Measurements from ENCODE around the gene RPH3AL. TPM values are rescaled to one million over a fixed set of nuclear protein-coding genes. Genes with fewer than 3 reads are reported as not detected.
"Not testable (repeated sequence)": the region's sequence is repeated elsewhere in the genome, so short reads cannot be mapped to it uniquely, and the experiment has no call there.

Gene RPH3AL
- polyA plus RNA-seq, 4 donors: 13.1 to 27.4 (median 18.7) TPM

GRCh38 chr17:231191-231965 lies 121.2 kb downstream of the RPH3AL start:
- no peak for DNase-seq (ENCODE audit: low read depth in 4 of 4, low spot score in 3 of 4)

GRCh38 chr17:230395-230770 lies 122.2 kb downstream of the RPH3AL start:
- no peak for DNase-seq (ENCODE audit: low read depth in 4 of 4, low spot score in 3 of 4)

DNA sequence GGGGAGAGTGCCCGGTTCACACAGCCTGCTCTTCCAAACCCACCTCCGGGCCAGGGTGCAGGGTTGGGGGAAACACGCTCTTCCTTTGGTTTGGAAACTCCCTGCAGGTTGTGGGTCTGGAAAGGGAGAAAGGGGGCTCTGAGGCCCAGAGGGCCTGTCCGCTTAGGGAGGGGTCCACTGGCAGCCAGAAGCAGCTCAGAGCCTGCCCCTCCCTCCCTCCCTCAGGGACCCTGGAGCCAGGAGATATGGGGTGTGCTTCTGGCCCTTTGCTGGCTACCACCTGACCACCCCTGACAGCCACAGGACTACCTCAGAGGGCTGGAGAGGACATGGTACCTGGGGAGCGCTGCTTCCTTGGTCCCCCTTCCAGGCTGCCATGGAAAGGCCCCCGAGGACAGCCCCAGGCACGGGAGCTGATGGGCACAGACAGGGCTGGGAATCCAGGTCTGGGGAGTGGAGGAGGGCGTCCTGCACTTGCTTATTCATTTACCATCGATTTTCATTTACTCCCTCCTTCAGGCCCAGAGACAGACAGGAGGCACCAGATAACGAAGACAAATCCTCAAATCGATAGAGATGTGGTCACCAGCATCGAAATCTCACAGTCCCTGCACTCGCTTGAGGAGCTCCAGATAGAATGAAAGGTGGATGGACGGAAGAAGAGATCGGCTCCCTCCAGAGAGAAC lies 122.8 kb downstream of the RPH3AL start:
- DNase-seq (ENCODE audit: low read depth in 4 of 4, low spot score in 3 of 4): no peak

GRCh38 chr17:228951-229708 lies 123.5 kb downstream of the RPH3AL start:
- no peak for DNase-seq (ENCODE audit: low read depth in 4 of 4, low spot score in 3 of 4)

- DNase-seq (ENCODE audit: low read depth in 4 of 4, low spot score in 3 of 4): no peak
Measured at GRCh38 chr17:227946-228615, 124.5 kb downstream of the RPH3AL start.

GRCh38 chr17:227078-227945 lies 125.3 kb downstream of the RPH3AL start:
- no peak for DNase-seq (ENCODE audit: low read depth in 4 of 4, low spot score in 3 of 4)

GRCh38 chr17:226108-227077 lies 126.2 kb downstream of the RPH3AL start:
- DNase-seq (ENCODE audit: low read depth in 4 of 4, low spot score in 3 of 4): no peak

- DNase-seq (ENCODE audit: low read depth in 4 of 4, low spot score in 3 of 4): no peak
Measured at GRCh38 chr17:225551-225950, 127.1 kb downstream of the RPH3AL start.

DNA sequence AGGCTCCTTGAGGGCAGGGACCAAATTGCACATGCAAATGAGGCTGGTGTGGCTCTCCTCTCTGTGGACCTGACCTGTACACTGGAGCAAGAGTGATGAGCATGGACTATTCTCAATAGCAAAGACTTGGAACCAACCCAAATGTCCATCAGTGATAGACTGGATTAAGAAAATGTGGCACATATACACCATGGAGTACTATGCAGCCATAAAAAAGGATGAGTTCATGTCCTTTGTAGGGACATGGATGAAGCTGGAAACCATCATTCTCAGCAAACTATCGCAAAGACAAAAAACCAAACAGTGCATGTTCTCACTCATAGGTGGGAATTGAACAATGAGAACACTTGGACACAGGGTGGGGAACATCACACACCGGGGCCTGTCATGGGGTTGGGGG lies 128.0 kb downstream of the RPH3AL start:
- not testable (repeated sequence) for DNase-seq (ENCODE audit: low read depth in 4 of 4, low spot score in 3 of 4)

GRCh38 chr17:223723-224471 lies 128.7 kb downstream of the RPH3AL start:
- no peak for DNase-seq (ENCODE audit: low read depth in 4 of 4, low spot score in 3 of 4)

DNA sequence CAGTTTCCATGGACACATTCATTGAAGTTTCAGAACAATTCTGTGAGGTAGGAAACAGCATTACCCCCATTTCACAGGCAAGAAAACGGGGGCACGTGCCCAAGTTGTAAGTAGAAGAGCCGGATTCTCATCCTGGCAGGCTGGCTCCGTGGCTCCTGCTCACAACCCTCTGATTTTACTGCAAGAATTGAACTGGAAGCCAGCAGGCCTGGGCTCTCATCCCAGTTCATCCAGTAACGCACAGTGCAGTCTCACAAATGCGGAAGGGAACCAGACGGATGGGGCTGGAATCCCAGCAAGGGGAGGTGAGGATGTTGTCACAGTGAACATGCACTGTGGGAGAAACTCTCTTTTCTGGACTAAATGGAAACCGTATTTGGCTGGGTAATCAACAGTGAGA lies 130.4 kb downstream of the RPH3AL start:
- no peak for DNase-seq (ENCODE audit: low read depth in 4 of 4, low spot score in 3 of 4)

- DNase-seq (ENCODE audit: low read depth in 4 of 4, low spot score in 3 of 4): no peak
Measured at GRCh38 chr17:219696-220095, 132.9 kb downstream of the RPH3AL start.

DNA sequence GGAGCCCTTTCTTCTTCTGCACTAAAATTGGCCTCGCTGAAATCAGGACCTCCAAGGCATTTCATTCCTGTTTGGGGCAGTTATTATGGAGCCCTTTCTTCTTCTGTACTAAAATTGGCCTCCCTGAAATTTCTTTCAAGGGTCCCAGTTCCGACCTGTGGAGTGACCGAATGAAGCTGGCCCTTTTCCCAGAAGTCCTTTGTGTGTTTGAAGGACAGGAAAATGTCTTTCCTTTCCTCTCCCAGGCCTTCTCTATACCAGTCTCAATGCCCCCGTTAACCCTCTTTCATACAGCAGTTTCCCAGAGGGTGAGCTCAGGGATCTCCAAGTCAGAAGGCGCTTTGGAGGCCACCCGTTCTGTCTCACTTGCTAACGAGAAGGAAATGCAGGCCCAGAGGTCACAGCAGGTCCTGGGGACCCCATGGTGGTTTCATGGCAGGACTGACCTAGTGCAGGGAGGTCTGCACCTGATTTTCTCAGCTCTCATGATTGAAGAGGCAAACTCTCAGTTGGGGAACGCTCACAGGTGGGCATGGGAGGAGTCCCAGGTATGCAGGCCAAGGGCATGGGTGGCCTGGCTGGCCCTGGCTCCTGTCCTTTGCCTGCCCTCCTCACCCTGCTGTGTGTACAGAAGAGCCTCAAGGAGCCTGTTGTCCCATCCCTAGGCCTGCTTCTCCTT lies 134.0 kb downstream of the RPH3AL start:
- DNase-seq (ENCODE audit: low read depth in 4 of 4, low spot score in 3 of 4): no peak

DNA sequence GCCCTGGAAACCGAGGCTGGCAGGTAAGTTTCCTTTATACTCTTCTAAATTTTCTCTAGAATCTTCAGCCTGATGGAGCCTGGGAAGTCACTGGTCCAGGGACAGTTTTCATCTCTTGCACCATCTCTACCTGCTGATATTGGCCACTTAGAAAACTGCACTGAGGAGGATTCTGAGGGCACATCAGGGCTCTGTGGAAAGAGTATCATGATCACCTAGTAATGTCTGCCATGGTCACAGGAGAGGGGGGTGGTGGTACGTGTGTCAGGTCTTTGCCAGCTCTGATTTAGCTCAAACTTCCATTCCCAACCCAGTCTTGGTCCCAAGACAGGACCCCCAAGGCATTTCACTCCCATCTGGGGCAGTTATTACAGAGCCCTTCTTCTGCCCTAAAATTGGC lies 136.0 kb downstream of the RPH3AL start:
- DNase-seq (ENCODE audit: low read depth in 4 of 4, low spot score in 3 of 4): no peak

GRCh38 chr17:215563-216478 lies 136.8 kb downstream of the RPH3AL start:
- DNase-seq (ENCODE audit: low read depth in 4 of 4, low spot score in 3 of 4): not testable (repeated sequence)

DNA sequence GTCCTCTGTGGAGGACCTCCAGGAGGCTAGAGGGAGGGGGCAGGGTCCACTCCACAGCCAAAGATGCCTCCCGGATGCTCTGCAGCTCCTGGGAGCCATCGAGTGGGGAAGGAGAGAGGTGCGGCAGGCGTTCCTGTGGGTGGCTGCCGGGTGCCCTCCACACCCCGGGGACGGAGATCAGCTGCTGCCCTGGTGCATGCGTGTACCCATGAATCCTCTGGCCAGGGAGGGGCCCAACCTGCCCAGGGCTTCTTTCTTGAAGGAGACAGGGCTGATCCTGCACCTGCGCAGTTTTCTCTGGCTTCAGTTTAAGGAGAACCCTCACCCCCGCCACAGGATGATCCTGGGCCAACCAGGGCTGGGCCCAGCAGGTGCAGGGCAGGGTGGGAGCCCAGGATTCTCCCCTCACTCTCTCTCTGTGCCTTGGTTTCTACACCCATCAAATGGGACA lies 137.7 kb downstream of the RPH3AL start:
- no peak for DNase-seq (ENCODE audit: low read depth in 4 of 4, low spot score in 3 of 4)

Measured in right renal pelvis (tissue), 4 donors.